IMR-90 (cell line): ENCODE data around the gene ADCK2. TPM values are rescaled to one million over a fixed set of nuclear protein-coding genes. Genes with fewer than 3 reads are reported as not detected.

Experiments
- ATAC-seq: fragments of 200-7000 bp; cut with Tn5 transposase; 2 replicates; pipeline ENCODE4 v1.9.1; 2020; ENCODE audit warnings: low read depth, mild to moderate bottlenecking, moderate library complexity
- BruUV-seq: library from RNA; stranded (reverse); fragments of 400-500 nt; replicated peaks from 2 replicates; lab custom pipeline; 2021; lab: Mats Ljungman, UMichigan
- CTCF ChIA-PET: fragments of 300-600 bp; formaldehyde crosslinking; extraction: SDS; loops from one replicate; lab custom pipeline; 2021; ENCODE audit warnings: antibody characterized with exemption; lab: Yijun Ruan, JAX
- POLR2A ChIA-PET: fragments of 300-600 bp; sonication (Branson Sonifier 250); formaldehyde crosslinking; loops from one replicate; lab custom pipeline; 2022; ENCODE audit warnings: antibody characterized with exemption; ENCODE audit not compliant: unreplicated experiment; lab: Charles Lee
- DNase-seq: peaks from one replicate; pipeline ENCODE4 v3.0.0; 2013
- H2AFZ ChIP-seq: replicated peaks from 2 replicates; pipeline ENCODE3; 2013; ENCODE audit warnings: low read length, mild to moderate bottlenecking; ENCODE audit not compliant: poor library complexity
- H2AK5ac ChIP-seq: 2 replicates; pipeline ENCODE4 v1.6.1; 2013; ENCODE audit warnings: low read depth, low read length, inconsistent platforms
- H2AK9ac ChIP-seq: replicated peaks from 2 replicates; pipeline ENCODE3; 2013; ENCODE audit warnings: mild to moderate bottlenecking, low read depth, low read length, moderate library complexity; ENCODE audit not compliant: poor library complexity
- H2BK120ac ChIP-seq: 2 replicates; pipeline ENCODE4 v1.6.1; 2013; ENCODE audit warnings: low read depth, low read length, inconsistent platforms
- H2BK15ac ChIP-seq: 3 replicates; pipeline ENCODE4 v1.6.1; 2013; ENCODE audit warnings: low read depth, low read length, inconsistent platforms
- H2BK20ac ChIP-seq: 2 replicates; pipeline ENCODE4 v1.6.1; 2013; ENCODE audit warnings: low read depth, mild to moderate bottlenecking, inconsistent platforms, low read length, moderate library complexity
- H2BK5ac ChIP-seq: 2 replicates; pipeline ENCODE4 v1.6.1; 2013; ENCODE audit warnings: mild to moderate bottlenecking, low read depth, low read length, inconsistent platforms; ENCODE audit not compliant: poor library complexity, severe bottlenecking
- H3K14ac ChIP-seq: replicated peaks from 2 replicates; pipeline ENCODE4 v1.6.1; 2013; ENCODE audit warnings: low read depth, low read length, inconsistent platforms
- H3K18ac ChIP-seq: 2 replicates; pipeline ENCODE4 v1.6.1; 2013; ENCODE audit warnings: low read depth, low read length, control low read depth
- H3K23ac ChIP-seq: 2 replicates; pipeline ENCODE4 v1.6.1; 2013; ENCODE audit warnings: low read depth, low read length, inconsistent platforms
- H3K27ac ChIP-seq: 2 replicates; pipeline ENCODE4 v1.5.1; 2013; ENCODE audit warnings: mild to moderate bottlenecking, control low read depth, low read length; ENCODE audit not compliant: insufficient read depth
- H3K27me3 ChIP-seq: 2 replicates; pipeline ENCODE4 v1.6.1; 2013; ENCODE audit warnings: low read length; ENCODE audit not compliant: control insufficient read depth, insufficient read depth
- H3K36me3 ChIP-seq: 2 replicates; pipeline ENCODE4 v1.6.1; 2013; ENCODE audit warnings: low read length, mixed read lengths; ENCODE audit not compliant: control insufficient read depth, insufficient read depth
- H3K4ac ChIP-seq: 2 replicates; pipeline ENCODE4 v1.6.1; 2013; ENCODE audit warnings: low read depth, low read length, inconsistent platforms
- H3K4me1 ChIP-seq: 2 replicates; pipeline ENCODE4 v1.6.1; 2013; ENCODE audit warnings: low read length, mixed read lengths; ENCODE audit not compliant: control insufficient read depth, insufficient read depth
- H3K4me2 ChIP-seq: 2 replicates; pipeline ENCODE4 v1.6.1; 2013; ENCODE audit warnings: low read depth, mild to moderate bottlenecking, control low read depth, low read length, moderate library complexity
- H3K4me3 ChIP-seq: 2 replicates; pipeline ENCODE4 v1.5.1; 2013; ENCODE audit warnings: low read depth, mild to moderate bottlenecking, control low read depth, low read length, moderate library complexity; ENCODE audit not compliant: insufficient read depth
- H3K56ac ChIP-seq: 2 replicates; pipeline ENCODE4 v1.6.1; 2013; ENCODE audit warnings: low read length, inconsistent platforms; ENCODE audit not compliant: insufficient read depth; ENCODE audit errors: extremely low read depth
- H3K79me1 ChIP-seq, 2 experiments: 2 replicates each; pipeline ENCODE4 v1.6.1; 2013; ENCODE audit warnings: low read length in 2 of 2, inconsistent platforms in 1 of 2, low read depth in 1 of 2
- H3K9ac ChIP-seq: 2 replicates; pipeline ENCODE4 v1.6.1; 2013; ENCODE audit warnings: low read depth, low read length, control low read depth
- H3K9me1 ChIP-seq: 2 replicates; pipeline ENCODE4 v1.6.1; 2013; ENCODE audit warnings: low read length, inconsistent platforms; ENCODE audit not compliant: insufficient read depth
- H3K9me3 ChIP-seq: 2 replicates; pipeline ENCODE4 v1.6.1; 2013; ENCODE audit warnings: low read length; ENCODE audit not compliant: control insufficient read depth, insufficient read depth
- H4K20me1 ChIP-seq: 2 replicates; pipeline ENCODE4 v1.6.1; 2013; ENCODE audit warnings: low read length, inconsistent platforms; ENCODE audit not compliant: insufficient read depth
- H4K5ac ChIP-seq: 2 replicates; pipeline ENCODE4 v1.6.1; 2013; ENCODE audit warnings: mild to moderate bottlenecking, low read depth, low read length, control low read depth
- H4K8ac ChIP-seq, 2 experiments: 2 replicates each; pipeline ENCODE4 v1.6.1; 2013; ENCODE audit warnings: low read depth in 2 of 2, low read length in 2 of 2, control low read depth in 1 of 2, inconsistent platforms in 1 of 2
- H4K91ac ChIP-seq: 2 replicates; pipeline ENCODE4 v1.6.1; 2013; ENCODE audit warnings: low read depth, low read length, inconsistent platforms; ENCODE audit not compliant: insufficient read depth
- BHLHE40 ChIP-seq: fragments of 150-350 bp; IDR thresholded peaks from 2 replicates; pipeline ENCODE4 v1.6.1; 2016; ENCODE audit warnings: mild to moderate bottlenecking, low read depth, low read length
- CTCF ChIP-seq: conservative IDR thresholded peaks from 2 replicates; pipeline ENCODE4 v1.5.1; 2012; ENCODE audit warnings: mild to moderate bottlenecking, low read depth, low read length, improper control_type of control experiment
- MAFK ChIP-seq: IDR thresholded peaks from 2 replicates; pipeline ENCODE4 v1.6.1; 2012; ENCODE audit warnings: low read depth, low read length, improper control_type of control experiment
- MAZ ChIP-seq: IDR thresholded peaks from 2 replicates; pipeline ENCODE4 v1.6.1; 2012; ENCODE audit warnings: low read depth, mild to moderate bottlenecking, low read length, improper control_type of control experiment, moderate library complexity, borderline replicate concordance
- WGBS, 2 experiments: methylation state at CpG; one replicate each; pipeline versions ENCODE4 v1.1.5 to v1.1.7; 2013; ENCODE audit warnings: missing lambda C conversion rate in 2 of 2; ENCODE audit not compliant: insufficient read length in 1 of 2; ENCODE audit errors: extremely low coverage in 2 of 2; 5-methylcytosine and 5-hydroxymethylcytosine counted together
- dilution Hi-C: fragments of 300-500 bp; cut with HindIII; formaldehyde crosslinking; loops from one replicate; pipeline ENCODE4 v1.14.3; 2018; ENCODE audit warnings: low sequenced_read_pairs; ENCODE audit not compliant: unreplicated experiment
- in situ Hi-C: fragments of 300-500 bp; cut with MboI; formaldehyde crosslinking; loops from 3 replicates; pipeline ENCODE4 v1.14.3; 2019; ENCODE audit warnings: low sequenced_read_pairs, inconsistent platforms, mixed read lengths
- intact Hi-C: fragments of 100-400 bp; cut with micrococcal nuclease; formaldehyde crosslinking; loops from 2 replicates; pipeline ENCODE4 v1.10.0; 2022
- polyA plus RNA-seq, 3 experiments: library from polyadenylated mRNA; depleted of rRNA; stranded (reverse); fragments of >200 nt; gene quantifications; 2 replicates each; pipeline ENCODE4 v1.2.3, GENCODE V29; 2012; ENCODE audit warnings: low replicate concordance in 1 of 3
- total RNA-seq: library from RNA; depleted of rRNA; stranded (reverse); fragments of >200 nt; gene quantifications from 2 replicates; pipeline ENCODE4 v1.2.3, GENCODE V29; 2012

Gene ADCK2
- total and polyA plus RNA-seq, 2 of the 4 experiments (the other 2 are of a cell fraction) = 7.1 to 10.0 TPM

DNA sequence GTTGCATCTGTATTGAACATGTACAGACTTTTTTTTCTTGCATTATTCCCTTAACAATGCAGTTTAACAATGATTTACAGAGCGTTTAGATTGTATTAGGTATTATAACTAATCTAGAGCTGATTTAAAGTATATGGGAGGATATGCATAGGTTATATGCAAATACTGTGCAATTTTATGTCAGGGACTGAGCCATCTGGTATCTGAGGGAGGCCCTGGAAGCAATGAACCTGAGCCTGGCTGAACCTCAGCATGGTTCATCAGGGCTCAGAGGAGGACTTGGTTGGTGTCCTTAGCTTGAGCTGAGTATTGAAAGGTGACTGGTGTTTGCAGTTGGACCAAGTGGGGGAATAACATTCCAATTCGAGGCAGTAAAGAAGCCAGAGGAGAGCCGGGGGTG is 4.8 kb downstream of the ADCK2 start:
- no TSS peak for BruUV-seq
- in situ Hi-C loops = no loop called here
- no peak overlapping the region for H4K91ac ChIP-seq

More for the DNA sequence above, 4.8 kb downstream of the ADCK2 start:
- no peak for TF ChIP-seq CTCF
- TF ChIP-seq MAZ = no peak
- TF ChIP-seq BHLHE40 = no peak
- TF ChIP-seq MAFK = no peak
- H3K4me2 ChIP-seq = no peak overlapping the region
- 0 out of 2 replicates have a peak, but pooled peaks cover 2% of the 10 kb centered on the region for H3K4me1 ChIP-seq
- no peak overlapping the region for H2AK5ac ChIP-seq
- H3K27ac ChIP-seq = no peak overlapping the region
- H2BK20ac ChIP-seq = no peak overlapping the region
- no peak overlapping the region for H2BK120ac ChIP-seq
- no peak overlapping the region for H2AK9ac ChIP-seq
- DNase-seq (no peak), ATAC-seq (no peak)
- dilution Hi-C loops (no loop called here), intact Hi-C loops (loop anchor here (5.0 kb wide), 1 partner anchor 855 kb away; no protein-coding TSS in a partner anchor)
- H3K18ac ChIP-seq = no peak overlapping the region
- no peak overlapping the region for H4K5ac ChIP-seq
- H3K79me1 ChIP-seq = peaks cover 4 to 6% of the 10 kb centered on the region in 2 experiments; a peak in 1 of 4 replicates
- H3K36me3 ChIP-seq = peaks cover 5% of the 10 kb centered on the region
- H3K23ac ChIP-seq = no peak overlapping the region
- no peaks in the 10 kb centered on the region for H3K27me3 ChIP-seq
- no peak overlapping the region for H3K56ac ChIP-seq
- H3K9me3 ChIP-seq = no peaks in the 10 kb centered on the region
- no peak overlapping the region for H2BK5ac ChIP-seq
- no peak overlapping the region for H3K4ac ChIP-seq
- H4K20me1 ChIP-seq = no peaks in the 10 kb centered on the region
- H3K9ac ChIP-seq = no peak overlapping the region
- 90% methylated on average over 2 of the region's 3 CpGs; no CpG with 5 or more reads in 1 of the 2 experiments for WGBS, 2 experiments
- H2AFZ ChIP-seq = no peak overlapping the region
- H3K14ac ChIP-seq = no peak overlapping the region
- ChIA-PET POLR2A (no interaction called here), CTCF (interaction anchor here (0.6 kb wide), 1 partner anchor 916 kb away, joined by 3 read pairs; no protein-coding TSS in a partner anchor)
- no peak overlapping the region for H4K8ac ChIP-seq
- H3K9me1 ChIP-seq = peaks cover 4% of the 10 kb centered on the region; the same call in 1 of the 2 replicates
- no peak overlapping the region for H3K4me3 ChIP-seq
- no peak overlapping the region for H2BK15ac ChIP-seq
